CD4-positive, alpha-beta T cell treated with Interleukin-12 subunit alpha and Interleukin-12 subunit beta, for 1 hour (primary cell): ENCODE results near the gene PAX8.
"Not testable (repeated sequence)": the region's sequence is repeated elsewhere in the genome, so short reads cannot be mapped to it uniquely, and the experiment has no call there.

Experiments used
- DNase-seq: peaks from one replicate; pipeline ENCODE4 v3.0.0-alpha.2; 2020

Gene PAX8

DNA sequence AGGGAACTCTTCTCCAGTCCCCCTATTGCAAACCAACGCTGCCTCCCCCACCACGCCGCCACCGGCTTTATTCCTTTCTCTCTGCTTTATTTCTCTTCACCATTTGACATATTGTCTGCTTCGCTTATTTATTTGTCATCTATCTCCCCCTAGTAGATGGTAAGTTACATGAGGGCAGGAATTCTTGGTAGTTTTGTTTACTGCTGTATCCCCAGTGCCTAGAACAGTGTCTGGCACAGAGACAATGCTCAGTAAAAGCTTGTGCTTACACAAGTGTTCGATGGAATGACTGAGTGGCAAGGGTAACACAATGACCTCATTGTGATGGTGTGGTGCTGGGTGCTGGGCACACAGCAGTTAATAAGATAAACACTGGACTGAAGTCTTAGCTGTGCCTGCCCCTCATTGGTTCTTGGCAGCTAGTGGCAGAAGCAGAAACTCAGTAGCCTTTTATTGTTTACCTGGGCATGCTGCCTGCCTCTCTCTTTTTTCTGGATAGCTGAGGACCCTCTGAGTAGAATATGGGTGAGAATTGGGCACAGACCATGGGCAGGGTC, 9.5 kb upstream of the PAX8 start:
- DNase-seq: not testable (repeated sequence)

DNA sequence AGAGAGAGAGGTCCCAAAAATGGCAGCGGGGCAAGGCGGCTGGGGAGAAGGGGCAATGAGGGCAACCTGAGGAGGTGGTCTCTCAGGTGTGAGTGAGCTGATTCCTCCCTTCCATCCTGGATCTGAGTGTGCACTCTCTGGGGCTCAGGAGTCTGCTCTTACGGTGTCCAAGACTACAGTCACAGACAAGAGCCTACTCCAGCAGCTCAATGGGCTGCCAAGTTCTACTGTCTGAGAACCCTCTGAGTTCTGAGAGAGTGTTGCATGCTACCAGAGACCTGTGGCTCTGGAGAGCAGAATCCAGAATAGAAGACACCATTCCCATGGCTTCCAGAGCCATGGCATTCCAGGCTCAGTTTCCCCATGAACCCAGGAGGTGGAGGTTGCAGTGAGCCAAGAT, 7.1 kb upstream of the PAX8 start:
- DNase-seq: no peak

DNA sequence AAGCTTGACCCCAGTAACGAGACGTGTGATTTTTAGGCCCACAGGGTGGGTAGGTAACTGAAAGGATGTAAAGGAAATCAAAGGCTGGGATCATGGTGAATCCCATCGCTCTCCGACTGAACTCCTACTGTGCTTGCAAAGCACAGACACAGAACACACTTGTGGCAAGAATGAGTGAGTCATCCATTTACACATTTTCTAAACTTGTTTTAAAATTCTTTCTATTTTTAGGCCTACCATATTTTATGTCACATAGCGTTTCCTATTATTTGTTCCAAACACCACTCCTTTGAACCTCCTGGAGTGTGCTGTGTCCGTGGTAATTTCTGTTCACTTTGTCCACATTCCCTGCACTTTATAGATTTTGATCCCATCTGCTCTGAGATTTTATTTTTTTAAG, 6.3 kb upstream of the PAX8 start:
- not testable (repeated sequence) for DNase-seq

DNA sequence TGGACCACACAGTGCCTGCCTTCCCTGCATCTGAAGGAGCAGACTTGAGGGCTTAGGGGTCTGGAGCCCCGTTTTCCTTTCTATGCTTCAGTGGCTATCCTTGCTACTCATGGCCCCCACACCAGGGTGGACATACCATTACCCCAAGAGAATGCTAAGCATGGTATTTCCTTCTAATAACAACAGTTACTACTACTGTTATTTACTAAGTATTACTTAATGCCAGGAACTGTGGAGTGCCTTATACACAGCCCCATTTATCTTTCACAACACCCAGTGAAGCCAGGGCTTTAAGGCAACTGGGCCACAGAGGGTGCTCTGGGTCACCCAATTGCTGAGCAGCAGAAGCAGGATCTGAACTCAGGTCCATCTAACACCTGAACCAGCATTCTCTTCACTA, 5.8 kb upstream of the PAX8 start:
- DNase-seq: no peak

DNA sequence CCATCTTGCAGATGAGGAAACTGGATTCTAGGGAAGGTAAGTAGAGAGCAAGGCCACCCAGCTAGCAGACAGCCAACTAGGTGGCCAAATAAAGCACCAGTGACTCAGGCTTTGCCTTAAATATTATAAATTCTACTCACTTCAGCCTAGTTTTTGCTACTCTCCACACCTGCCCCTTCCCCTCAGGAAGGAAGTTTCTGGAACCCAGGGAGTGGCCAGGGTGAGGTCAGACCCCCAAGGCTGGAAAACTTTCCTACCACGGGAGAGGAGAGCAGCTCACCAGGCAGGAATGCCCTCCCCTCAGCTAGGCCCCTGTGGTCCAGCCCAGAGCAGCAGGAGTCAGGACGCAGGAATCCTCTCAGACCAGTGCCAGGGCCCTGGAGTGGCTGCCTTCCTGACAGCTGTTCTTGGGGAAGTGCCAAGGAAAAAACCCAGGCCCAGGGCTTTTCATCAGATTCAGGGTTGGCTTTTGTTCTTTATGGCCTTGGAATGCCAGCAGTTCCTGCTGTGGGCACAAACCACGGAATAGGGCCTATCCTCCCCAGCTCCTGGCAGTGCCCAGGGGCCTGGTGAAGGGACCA, 5.1 kb upstream of the PAX8 start:
- DNase-seq: no peak

DNA sequence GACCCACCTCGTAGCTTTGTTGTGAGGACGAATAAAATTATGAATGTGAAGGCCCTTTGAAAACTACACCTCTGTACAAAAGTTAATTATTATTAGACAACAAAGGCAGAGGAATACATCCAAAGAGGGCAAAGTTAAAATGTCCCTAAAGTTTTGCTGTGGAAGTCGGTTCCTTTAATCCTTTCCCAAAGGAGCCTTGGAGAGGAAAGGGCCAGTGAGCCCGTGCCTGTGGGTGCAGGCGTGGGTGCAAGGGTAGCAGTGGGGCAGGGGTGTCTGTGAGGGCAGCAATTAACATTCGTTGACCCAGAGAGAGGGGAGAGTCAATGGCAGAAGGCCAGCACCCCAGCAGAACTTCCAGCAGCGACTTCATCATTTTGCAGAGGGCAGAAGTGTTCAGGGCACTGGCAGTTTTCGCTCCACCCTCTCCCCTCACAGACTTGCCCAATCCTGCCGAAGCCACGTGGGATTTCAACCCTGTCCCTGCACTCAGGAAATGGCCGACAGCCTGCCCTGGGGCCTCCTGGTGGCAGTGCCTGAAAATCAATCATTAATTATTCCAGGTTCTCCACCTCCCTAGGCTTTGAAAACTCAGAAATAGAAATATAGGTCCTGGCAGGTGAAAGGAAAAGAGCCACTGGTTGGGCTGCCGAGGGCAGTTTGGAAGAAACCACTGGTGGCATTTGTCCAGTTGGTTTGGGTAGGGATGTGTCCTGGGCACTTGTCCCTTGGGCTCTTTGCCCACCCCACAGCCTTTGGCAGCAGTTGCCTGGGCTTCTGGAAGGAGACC, 4.2 kb upstream of the PAX8 start:
- DNase-seq: no peak

DNA sequence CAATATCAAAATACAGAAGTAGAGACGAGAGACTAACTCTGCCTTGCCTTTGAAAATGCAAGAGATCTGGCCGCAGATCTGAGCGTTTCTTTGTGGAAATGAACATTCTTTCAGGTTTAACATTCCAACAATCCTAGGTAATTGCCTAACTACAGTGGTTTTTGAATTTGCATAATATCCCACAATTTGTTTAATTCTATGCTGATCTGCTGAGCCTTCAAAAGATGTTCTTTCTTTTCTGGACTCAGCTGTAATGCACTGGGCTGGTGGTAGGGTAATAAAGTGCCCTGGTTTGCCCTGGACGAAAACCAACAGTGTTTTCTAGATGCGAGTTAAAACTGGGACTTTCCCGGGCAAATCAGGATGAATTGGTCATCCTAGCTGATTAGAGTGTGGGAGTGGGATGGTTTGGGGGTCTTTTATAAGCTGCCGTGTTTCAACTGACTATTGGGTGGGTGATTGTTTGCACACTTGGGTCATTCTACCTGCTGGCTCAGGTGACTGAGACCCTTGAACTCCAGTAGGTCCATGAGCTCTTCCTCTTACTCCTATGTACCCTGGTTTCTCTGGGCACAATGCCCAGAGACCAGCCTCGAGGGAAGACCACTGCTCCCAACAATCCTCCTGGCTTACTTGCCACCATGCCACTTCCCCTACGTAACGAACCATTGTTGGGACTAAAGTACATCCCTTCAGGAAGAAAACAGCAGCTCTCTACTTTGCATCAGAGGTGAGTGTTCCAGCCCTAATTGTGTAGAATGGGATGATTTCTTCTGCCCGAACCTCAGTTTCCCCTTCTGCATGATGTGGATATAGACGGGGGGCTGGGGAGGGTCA, 3.4 kb upstream of the PAX8 start:
- DNase-seq: no peak

DNA sequence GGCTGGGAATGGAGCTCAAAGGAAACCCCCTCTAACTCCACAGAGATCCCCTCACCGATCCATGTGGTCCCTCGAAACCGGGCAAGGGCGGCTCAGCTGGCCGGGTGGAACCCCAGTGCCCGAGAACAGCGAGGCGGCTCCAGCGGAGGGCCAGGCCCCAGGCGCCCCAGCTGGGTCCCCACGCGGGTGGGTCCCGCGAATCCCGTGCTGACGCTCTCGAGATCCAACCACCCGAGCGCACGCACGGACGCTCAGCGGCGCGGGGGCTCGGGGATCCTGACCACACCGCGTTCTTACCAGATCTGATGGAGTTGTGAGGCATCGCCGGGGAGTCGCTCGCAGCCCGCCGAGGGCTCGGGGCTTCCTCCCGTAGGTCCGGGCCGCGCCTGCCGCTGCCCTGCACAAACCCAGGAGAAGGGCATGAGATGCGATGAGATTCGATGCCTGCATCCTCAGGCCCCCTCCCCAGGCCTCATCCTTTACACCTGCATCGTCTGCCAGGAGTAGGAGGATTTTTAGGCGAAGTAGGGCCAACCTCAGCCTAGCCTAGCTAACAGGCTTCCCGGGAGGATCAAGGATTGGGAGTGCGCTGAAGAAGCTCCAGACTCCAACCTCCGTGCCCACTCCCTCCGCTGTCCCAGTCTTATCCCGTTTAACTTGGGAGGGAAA, 514 bp downstream of the PAX8 start:
- no peak for DNase-seq

DNA sequence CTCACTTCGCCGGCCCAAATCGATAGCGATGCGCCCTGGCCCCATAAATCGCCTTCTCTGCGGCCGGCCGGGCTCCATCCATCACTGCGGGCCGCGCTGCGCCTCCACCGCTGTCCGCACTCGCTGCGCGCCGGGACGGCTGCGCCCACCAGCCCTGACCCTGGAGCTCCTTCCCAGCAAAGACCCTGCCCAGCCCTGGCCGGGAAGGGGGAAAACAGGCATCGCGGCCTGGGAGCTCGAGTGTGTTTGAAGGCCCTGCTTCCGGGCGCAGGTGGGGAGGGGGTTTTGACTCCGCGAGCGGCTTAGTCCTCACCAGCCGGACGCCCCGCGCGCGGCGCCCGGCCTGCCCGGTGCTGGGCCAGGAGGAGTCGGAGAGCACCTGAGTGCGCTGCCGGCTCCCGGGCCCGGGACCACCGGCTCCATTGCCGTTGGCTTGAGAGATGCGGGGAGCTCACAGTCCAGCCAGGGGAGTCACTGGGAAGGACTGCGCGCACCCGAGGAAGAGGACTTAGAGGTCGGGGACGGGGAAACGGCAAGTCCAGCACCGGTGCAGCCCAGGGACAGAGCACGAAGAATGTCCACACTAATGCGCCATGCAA, 1.1 kb downstream of the PAX8 start:
- no peak for DNase-seq

DNA sequence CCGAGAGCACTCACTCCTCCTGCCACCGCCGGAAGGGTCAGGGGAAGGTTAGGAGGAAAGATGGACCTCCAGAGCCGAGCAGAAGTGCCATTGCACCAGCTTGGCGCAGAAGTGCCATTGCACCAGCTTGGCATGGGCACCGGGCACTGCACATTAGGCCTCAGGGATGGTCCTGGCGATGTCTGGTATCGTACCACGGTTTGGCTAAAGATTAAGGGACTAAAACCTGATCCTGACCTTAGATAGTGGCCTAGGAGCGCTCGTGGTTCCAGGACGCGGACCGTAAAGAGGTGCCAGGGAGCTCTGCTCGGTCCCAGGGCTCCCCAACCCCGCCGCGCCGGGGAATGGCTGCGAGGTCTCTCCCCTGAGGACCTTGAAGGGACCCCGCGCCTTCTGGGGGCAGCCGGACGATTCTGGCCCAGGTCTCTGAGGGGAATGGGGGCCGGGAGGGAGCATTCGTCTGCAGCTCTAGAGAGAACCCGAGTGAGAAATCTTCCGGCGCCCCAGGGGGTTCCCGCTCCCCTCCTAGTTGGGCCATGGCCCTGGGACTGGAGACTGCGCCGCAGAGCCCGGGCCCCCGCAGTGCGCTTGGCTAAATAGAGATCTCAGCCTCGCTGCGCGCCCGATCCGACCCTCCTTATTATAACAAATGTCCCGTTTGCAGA, 1.8 kb downstream of the PAX8 start:
- DNase-seq: no peak

DNA sequence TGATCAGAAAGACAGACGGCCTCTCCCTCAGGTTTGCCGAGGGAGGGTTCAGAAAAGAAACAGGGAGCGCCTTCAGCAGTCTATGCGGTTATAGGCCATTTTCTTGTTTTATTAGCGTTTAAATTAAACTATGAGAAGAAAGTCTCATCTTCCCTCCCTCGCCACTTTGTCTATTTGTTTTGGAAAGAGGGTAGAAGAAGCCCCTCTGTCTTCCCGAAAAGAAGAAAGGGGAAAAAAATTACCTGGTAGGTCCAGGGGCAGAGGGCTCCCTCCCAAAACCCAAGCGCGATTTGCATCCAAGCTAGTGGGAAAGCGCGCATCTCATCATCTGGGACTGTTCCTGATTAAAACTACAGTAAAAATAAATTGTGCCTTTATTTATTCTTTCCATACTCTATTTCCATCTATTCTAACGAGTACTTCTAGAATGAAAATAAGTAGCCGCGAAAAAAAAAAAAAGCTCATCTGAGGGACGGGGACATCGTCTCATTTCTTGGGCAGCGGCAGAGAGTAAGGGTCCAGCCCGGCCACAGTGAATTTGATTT, 2.4 kb downstream of the PAX8 start:
- DNase-seq: no peak

DNA sequence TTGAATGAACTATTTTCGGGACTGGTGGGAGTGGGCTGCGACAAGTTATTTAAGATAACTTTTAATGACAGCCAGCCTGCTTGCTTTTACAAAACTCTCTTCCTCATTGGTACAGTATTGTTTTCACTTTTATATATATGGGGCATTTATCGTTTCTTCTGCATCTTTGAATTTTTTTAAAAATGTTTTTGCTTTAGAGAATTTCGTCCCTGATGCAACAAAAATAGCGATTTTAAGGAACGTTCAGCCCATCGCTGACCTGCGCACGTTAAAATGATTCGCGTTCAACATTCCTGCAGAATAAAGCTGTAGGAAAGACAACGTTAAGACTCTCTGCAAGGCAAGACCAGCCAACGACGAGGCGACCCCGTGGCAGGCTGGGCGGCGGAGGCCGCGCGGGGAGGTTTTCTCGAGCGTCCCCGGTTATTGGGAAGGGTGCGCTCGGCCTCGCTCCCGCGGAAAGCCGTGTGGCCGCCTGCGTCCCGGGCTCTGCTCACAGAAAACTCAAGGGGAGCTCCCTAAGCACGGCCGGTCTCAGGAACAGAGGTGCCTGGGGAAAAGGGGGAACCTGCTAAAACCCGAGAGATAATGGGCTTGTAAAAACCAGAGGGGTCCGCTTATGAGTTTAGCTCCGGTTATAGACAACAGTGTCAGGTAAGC, 3.0 kb downstream of the PAX8 start:
- no peak for DNase-seq

DNA sequence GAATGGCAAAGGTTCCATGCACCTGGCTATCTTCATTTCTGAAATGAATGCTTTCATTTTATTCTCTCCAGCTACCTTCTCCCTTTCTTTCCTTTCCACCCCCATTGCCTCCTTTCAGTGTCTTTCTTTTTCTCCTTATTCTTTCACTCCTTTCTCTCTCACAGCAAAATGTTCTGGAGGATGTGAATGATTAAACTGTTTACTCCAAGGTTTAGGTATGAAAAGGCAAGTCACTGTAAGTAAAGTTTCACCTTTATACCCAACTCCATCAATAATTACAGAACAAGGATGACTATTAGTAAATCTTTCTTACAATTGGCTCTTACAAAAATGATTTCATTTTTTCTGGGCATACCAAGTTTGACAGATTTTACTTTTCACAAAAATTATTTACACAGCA, 4.3 kb downstream of the PAX8 start:
- no peak for DNase-seq

DNA sequence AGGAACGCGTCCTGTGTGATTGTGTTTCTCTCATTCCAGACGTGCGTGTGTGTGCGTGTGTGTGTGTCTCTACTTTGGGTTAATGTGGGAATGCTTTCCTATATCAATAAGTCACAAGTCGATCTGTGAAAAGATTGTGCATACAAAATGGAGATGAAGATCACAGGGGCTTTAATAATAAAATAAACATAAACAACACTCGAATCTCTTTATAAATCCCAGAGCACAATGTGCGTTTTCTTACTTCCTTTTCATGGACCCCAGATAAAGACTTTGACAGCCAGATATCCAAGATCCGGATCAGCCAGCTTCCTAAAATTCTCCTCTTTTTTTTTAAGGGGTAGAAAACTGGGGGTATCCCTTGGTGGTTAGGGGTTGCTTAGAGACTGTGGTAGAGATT, 4.7 kb downstream of the PAX8 start:
- no peak for DNase-seq

DNA sequence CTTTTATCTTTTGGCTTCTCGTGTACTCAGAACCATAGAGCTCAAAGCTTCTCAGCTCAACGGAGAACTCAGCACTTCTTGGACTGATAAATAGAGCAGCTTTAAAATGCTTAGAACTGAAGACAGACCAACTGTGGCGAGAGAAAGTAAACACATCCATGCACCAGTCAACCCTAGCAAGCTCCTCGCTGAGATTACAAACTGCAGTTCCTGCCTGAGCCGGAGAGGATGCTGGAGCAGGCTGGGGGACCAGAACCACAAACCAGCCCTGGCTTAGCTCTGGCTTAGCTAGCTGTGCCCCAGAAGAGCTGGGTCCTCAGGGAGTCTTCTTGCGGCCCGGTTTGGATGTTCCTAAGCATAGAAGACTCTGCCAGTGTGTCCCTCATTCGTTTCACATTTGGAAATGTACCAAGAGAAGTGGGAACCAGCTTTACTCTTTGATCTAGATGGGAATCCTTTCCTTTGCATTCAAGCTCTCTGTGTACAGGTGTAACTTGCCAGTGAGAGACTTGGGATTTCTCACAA, 5.6 kb downstream of the PAX8 start:
- DNase-seq: peak; percentile 30

DNA sequence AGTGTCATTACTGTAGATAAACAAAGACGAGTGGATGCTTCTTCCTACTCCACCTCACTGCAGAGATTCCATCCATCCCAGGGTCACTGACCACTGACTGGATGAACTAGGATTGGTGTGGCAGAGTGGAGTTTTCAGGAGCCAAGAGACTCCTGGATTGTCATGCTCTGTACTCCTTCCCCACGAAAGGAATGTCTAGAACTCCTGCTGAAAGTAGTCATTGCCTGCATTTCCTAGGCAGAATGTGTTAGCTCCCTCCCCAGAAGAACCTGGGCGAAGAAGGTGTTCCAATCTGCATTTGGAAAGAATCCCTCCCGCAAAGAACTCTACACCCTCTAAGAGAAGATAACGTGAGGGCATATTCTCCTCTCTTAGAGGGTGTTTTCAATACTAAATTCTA, 6.2 kb downstream of the PAX8 start:
- DNase-seq: no peak

DNA sequence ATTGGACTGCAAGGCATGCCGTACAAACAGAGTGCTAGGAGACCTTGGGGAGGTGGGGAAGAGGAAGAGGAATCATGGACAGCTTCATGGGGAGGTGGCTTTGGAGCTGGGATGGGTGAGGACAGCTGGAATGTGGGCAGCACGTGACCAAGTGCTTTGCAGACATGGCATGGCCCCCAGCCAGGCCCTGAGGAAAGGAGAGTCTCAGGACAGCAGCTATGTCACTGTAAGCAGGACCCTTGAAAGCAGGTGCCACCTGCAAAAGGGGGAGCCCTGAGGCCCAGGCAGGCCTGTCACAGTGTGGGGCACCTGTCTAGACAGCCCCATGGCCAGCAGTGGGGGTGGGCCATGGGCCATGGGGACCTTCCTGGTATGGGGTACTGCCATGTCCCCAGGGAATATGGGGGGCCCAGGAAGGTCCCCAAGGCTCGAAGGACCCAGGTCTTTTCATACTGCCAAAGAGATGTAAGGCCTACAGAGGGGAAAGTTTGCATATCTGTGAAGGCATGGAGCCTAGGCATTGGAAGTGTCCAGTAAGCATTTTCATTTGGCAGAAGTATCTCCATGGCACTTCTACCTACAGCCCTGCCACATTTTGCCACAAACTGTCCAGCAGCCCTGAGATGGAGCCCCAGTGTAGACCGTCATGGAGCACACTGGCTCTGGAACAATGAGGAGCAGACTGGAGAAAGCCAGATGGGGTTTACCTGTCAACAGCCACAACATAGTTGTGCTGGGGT, 9.9 kb downstream of the PAX8 start:
- no peak for DNase-seq

DNA sequence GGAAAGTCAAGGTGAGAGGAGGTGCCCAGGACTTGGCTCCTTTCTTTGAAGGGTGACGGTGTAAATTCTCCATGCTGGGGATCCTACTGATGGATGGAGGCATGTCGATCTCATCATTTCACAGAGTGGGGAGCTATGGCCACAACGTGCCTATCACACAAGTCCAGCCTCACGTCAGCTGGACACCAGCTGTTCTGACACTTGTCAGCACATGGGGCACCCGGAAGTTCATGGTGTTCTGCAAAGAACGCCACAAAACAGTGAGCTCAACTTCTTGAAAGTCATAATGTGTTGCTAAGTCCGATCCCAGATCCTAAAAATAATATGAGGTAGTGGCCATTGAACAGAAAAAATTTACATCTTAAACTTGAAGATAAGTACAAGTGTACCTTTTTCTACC, 12.3 kb downstream of the PAX8 start:
- no peak for DNase-seq

DNA sequence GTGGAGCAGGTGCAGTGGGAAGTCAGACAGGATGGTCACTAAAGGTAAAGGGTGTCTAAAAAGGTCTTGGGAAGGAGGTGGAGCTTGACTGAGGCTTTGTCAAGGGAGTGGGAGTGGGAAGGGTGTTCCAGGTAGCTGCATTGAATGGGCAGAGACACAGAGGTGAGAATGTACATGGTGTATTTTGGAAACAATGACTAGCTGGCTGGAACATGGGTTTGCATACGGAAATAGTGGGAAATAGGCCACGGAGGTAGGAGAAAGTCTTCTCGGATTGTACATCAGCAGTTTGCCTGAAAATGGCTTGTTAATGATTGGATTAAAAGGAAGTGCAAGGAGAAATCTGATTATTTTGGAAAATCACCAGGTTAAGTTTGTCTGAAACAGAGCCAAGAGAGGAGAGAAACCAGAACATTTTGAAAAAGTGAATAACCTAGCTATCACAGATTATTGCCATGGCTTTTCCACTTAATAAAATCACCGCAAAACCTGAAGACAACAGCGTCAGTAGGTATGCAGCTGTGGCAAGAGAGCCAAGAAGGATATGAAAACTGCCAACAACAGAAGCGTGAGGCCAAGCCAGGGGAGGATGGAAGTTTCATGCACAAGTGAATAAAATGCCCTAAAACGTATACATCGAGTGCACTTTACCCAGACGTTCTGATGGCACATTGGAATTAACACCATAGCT, 13.9 kb downstream of the PAX8 start:
- DNase-seq: no peak

DNA sequence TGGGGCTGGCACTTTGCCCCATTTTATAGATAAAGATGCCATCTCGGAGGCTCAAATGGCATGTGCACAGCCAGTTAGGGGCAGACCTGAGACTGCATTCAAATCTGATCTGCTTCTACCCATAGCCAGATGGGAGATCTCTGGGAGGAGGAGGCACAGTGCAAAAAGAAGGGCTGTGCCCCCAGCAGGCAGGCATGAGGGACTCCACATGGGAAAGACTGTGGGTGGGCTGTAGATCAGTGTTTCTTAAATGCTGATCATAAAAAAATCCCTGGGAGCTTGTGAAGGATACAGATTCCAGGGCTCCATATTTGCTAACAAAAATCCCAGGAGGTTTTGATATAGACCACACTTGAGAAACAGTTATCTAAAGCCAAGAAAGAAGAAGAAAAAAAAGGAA, 15.2 kb downstream of the PAX8 start:
- DNase-seq: no peak
